Ectodermal cell (in vitro differentiated cells): ENCODE data around the gene SPINT2.
"Not testable (repeated sequence)": the region's sequence is repeated elsewhere in the genome, so short reads cannot be mapped to it uniquely, and the experiment has no call there.

ENCODE experiments used
- H3K27ac ChIP-seq: 2 replicates; pipeline ENCODE4 v1.7.0; 2013; ENCODE audit warnings: mild to moderate bottlenecking, low read depth, low read length; ENCODE audit not compliant: insufficient read depth, poor library complexity, severe bottlenecking
- H3K27me3 ChIP-seq: 2 replicates; pipeline ENCODE4 v1.7.0; 2013; ENCODE audit warnings: mild to moderate bottlenecking, low read length; ENCODE audit not compliant: insufficient read depth, control insufficient read depth, poor library complexity, severe bottlenecking
- H3K36me3 ChIP-seq: one replicate; pipeline ENCODE4 v1.7.0; 2013; ENCODE audit warnings: low read length; ENCODE audit not compliant: control insufficient read depth, insufficient read depth
- H3K4me1 ChIP-seq: one replicate; pipeline ENCODE4 v1.7.0; 2013; ENCODE audit warnings: low read length; ENCODE audit not compliant: control insufficient read depth, insufficient read depth
- H3K4me3 ChIP-seq: 2 replicates; pipeline ENCODE4 v1.7.0; 2013; ENCODE audit warnings: low read depth, low read length, control low read depth; ENCODE audit not compliant: insufficient read depth
- H3K9me3 ChIP-seq: 2 replicates; pipeline ENCODE4 v1.7.0; 2013; ENCODE audit warnings: mild to moderate bottlenecking, low read length, moderate library complexity; ENCODE audit not compliant: control insufficient read depth
- WGBS, 2 experiments: methylation state at CpG; one replicate each; pipeline ENCODE4 v1.1.7; 2013; ENCODE audit warnings: missing lambda C conversion rate in 2 of 2; 5-methylcytosine and 5-hydroxymethylcytosine counted together

SPINT2 gene

GRCh38 chr19:38253788-38254187 is 10.6 kb upstream of the SPINT2 start:
- Histone ChIP-seq H3K4me3 (no peak overlapping the region), H3K27ac (no peak overlapping the region), H3K36me3 (no peaks in the 10 kb centered on the region), H3K27me3 (peaks cover 24% of the 10 kb centered on the region), H3K9me3 (no peaks in the 10 kb centered on the region), H3K4me1 (peaks cover 27% of the 10 kb centered on the region)
- WGBS, 2 experiments = 89 to 95% methylated on average over 5 of the region's 5 CpGs

GRCh38 chr19:38255383-38256014 is 8.9 kb upstream of the SPINT2 start:
- H3K9me3 ChIP-seq = no peaks in the 10 kb centered on the region
- 68 to 72% methylated on average over 17 of the region's 17 CpGs for WGBS, 2 experiments
- peak overlapping the region; percentile 36 for H3K4me3 ChIP-seq
- no peaks in the 10 kb centered on the region for H3K36me3 ChIP-seq
- peaks cover 27% of the 10 kb centered on the region for H3K4me1 ChIP-seq
- peaks cover 24% of the 10 kb centered on the region for H3K27me3 ChIP-seq
- H3K27ac ChIP-seq = no peak overlapping the region

DNA sequence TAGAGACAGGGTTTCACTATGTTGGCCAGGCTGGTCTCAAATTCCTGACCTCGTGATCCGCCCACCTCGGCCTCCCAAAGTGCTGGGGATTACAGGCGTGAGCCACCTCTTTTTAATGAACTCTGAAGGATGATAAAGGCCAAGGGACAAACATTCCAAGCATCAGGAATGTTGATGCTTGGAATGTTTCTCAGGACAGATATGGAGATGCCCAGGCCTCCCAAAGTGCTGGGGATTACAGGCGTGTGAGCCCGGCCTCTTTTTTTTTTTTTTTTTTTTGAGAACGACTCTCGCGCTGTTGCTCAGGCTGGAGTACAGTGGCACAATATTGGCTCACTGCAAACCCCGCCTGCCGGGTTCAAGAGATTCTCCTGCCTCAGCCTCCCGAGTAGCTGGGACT is 2.4 kb upstream of the SPINT2 start:
- not testable (repeated sequence) for H3K4me3 ChIP-seq, H3K27ac ChIP-seq, H3K4me1 ChIP-seq, H3K27me3 ChIP-seq, H3K9me3 ChIP-seq, H3K36me3 ChIP-seq
- WGBS, 2 experiments = 92 to 93% methylated on average over 12 of the region's 12 CpGs

DNA sequence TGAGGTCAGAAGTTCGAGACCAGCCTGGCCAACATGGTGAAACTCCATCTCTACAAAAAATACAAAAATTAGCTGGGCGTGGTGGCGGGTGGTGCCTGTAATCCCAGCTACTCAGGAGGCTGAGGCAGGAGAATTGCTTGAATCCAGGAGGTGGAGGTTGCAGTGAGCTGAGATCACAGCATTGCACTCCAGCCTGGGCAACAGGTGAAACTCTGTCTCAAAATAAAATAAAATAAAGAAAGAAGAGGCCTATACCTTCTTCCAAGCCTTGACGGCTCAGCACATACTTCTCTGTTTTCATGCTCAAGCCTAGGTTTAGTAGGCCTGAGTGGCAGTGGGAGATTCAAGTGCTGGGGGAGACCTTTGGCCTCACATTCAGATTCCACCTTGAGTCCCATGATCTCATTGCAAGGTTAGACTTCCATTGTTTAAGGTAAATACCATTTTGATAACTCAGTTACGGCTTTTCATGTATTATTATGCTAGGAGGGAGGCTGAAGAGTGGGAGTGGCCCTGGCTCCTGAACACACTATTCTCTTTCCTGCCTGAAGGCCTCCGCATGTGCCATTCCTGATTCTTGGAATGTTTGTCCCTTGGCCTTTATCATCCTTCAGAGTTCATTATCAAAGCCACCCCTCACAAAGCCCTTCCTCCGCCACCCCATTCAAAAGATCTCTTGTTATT is 1.6 kb upstream of the SPINT2 start:
- Histone ChIP-seq H3K9me3 (no peaks in the 10 kb centered on the region), H3K36me3 (no peaks in the 10 kb centered on the region), H3K27ac (no peak overlapping the region), H3K27me3 (no peaks in the 10 kb centered on the region), H3K4me1 (peaks cover 10% of the 10 kb centered on the region), H3K4me3 (no peak overlapping the region)
- WGBS, 2 experiments = 94% methylated on average over 7 of the region's 7 CpGs

GRCh38 chr19:38263689-38264485 is 486 bp upstream of the SPINT2 start:
- peaks cover 18% of the 10 kb centered on the region for H3K4me1 ChIP-seq
- no peaks in the 10 kb centered on the region for H3K9me3 ChIP-seq
- peak overlapping the region; percentile 78 for H3K4me3 ChIP-seq
- no peaks in the 10 kb centered on the region for H3K36me3 ChIP-seq
- H3K27ac ChIP-seq = peak overlapping the region; percentile 60
- 11 to 12% methylated on average over 34 of the region's 34 CpGs for WGBS, 2 experiments
- no peaks in the 10 kb centered on the region for H3K27me3 ChIP-seq

GRCh38 chr19:38265213-38265861 is 964 bp downstream of the SPINT2 start:
- Histone ChIP-seq H3K36me3 (no peaks in the 10 kb centered on the region), H3K4me3 (peak overlapping the region; percentile 78), H3K9me3 (no peaks in the 10 kb centered on the region), H3K27me3 (no peaks in the 10 kb centered on the region), H3K4me1 (peaks cover 18% of the 10 kb centered on the region), H3K27ac (no peak overlapping the region)
- 33 to 34% methylated on average over 14 of the region's 14 CpGs for WGBS, 2 experiments

- WGBS, 2 experiments = 90% methylated on average over 12 of the region's 12 CpGs
- no peak overlapping the region for H3K27ac ChIP-seq
- no peaks in the 10 kb centered on the region for H3K27me3 ChIP-seq
- no peaks in the 10 kb centered on the region for H3K9me3 ChIP-seq
- H3K4me3 ChIP-seq = no peak overlapping the region
- H3K4me1 ChIP-seq = peaks cover 22% of the 10 kb centered on the region
- H3K36me3 ChIP-seq = no peaks in the 10 kb centered on the region
These were observed 1.6 kb downstream of the SPINT2 start for GRCh38 chr19:38265921-38266429.

GRCh38 chr19:38266981-38267597 is 2.7 kb downstream of the SPINT2 start:
- H3K9me3 ChIP-seq = no peaks in the 10 kb centered on the region
- 82 to 84% methylated on average over 12 of the region's 12 CpGs for whole genome bisulfite sequencing, 2 experiments
- no peaks in the 10 kb centered on the region for H3K36me3 ChIP-seq
- H3K4me3 ChIP-seq = no peak overlapping the region
- no peak overlapping the region for H3K27ac ChIP-seq
- H3K4me1 ChIP-seq = peaks cover 22% of the 10 kb centered on the region
- H3K27me3 ChIP-seq = no peaks in the 10 kb centered on the region

- Histone ChIP-seq H3K4me3 (no peak overlapping the region), H3K9me3 (no peaks in the 10 kb centered on the region), H3K4me1 (peaks cover 22% of the 10 kb centered on the region), H3K27me3 (no peaks in the 10 kb centered on the region), H3K36me3 (no peaks in the 10 kb centered on the region), H3K27ac (no peak overlapping the region)
- 70 to 73% methylated on average over 12 of the region's 12 CpGs for WGBS, 2 experiments
These were observed 3.5 kb downstream of the SPINT2 start for GRCh38 chr19:38267761-38268483.
